ENCODE measurements around the gene TTYH1. TPM values are rescaled to one million over a fixed set of nuclear protein-coding genes. Genes with fewer than 3 reads are reported as not detected.

The TTYH1 gene
- total RNA-seq, 2 experiments from 2014 or later = not detected

GRCh38 chr19:54412877-54413276 is 2.4 kb upstream of the TTYH1 start:
- Histone ChIP-seq H3K9me3 (ENCODE audit: control insufficient read depth in 1 of 2, insufficient read depth in 1 of 2, low read length in 2 of 2) (peaks cover 0 to 20% of the 10 kb centered on the region in 2 experiments), H3K36me3 (ENCODE audit: insufficient read depth, low read length) (no peaks in the 10 kb centered on the region), H3K4me3 (ENCODE audit: low read length) (no peak overlapping the region), H3K27me3 (ENCODE audit: control insufficient read depth in 1 of 2, insufficient read depth in 2 of 2, low read length in 2 of 2) (peaks cover 31 to 38% of the 10 kb centered on the region in 2 experiments), H3K27ac (ENCODE audit: low read depth in 1 of 2, low read length in 2 of 2) (no peak overlapping the region), H3K4me1 (ENCODE audit: insufficient read depth, low read length) (peaks cover 12% of the 10 kb centered on the region)
- ATAC-seq (ENCODE audit: poor library complexity) (no peak), DNase-seq (no peak)
- TF ChIP-seq, protein P1, sequence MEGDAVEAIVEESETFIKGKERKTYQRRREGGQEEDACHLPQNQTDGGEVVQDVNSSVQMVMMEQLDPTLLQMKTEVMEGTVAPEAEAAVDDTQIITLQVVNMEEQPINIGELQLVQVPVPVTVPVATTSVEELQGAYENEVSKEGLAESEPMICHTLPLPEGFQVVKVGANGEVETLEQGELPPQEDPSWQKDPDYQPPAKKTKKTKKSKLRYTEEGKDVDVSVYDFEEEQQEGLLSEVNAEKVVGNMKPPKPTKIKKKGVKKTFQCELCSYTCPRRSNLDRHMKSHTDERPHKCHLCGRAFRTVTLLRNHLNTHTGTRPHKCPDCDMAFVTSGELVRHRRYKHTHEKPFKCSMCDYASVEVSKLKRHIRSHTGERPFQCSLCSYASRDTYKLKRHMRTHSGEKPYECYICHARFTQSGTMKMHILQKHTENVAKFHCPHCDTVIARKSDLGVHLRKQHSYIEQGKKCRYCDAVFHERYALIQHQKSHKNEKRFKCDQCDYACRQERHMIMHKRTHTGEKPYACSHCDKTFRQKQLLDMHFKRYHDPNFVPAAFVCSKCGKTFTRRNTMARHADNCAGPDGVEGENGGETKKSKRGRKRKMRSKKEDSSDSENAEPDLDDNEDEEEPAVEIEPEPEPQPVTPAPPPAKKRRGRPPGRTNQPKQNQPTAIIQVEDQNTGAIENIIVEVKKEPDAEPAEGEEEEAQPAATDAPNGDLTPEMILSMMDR (IDR thresholded peaks at IDR 0.05) = no peak
- POLR2A ChIA-PET = no interaction called here
- Mint-ChIP-seq H3K4me1 (ENCODE audit: low read depth) (peaks cover 13% of the 10 kb centered on the region), H3K36me3 (ENCODE audit: low read depth) (no peaks in the 10 kb centered on the region), H3K27me3 (peaks cover 38% of the 10 kb centered on the region), H3K9me3 (no peaks in the 10 kb centered on the region), H3K27ac (no peak overlapping the region), H3K4me3 (no peak overlapping the region)
- intact Hi-C loops (cut with DNase I, micrococcal nuclease) = no loop called here
- CTCF ChIA-PET = no interaction called here

- no peak for ATAC-seq (ENCODE audit: poor library complexity)
- ChIA-PET POLR2A (no interaction called here), CTCF (no interaction called here)
- no peaks in the 10 kb centered on the region for H3K36me3 ChIP-seq (ENCODE audit: insufficient read depth, low read length)
- intact Hi-C loops (cut with DNase I, micrococcal nuclease) = no loop called here
- DNase-seq = no peak
- TF ChIP-seq, protein P1 (IDR thresholded peaks at IDR 0.05) = no peak
- Mint-ChIP-seq H3K4me3 (no peak overlapping the region), H3K27ac (no peak overlapping the region), H3K4me1 (ENCODE audit: low read depth) (peaks cover 20% of the 10 kb centered on the region), H3K27me3 (peaks cover 45% of the 10 kb centered on the region), H3K36me3 (ENCODE audit: low read depth) (no peaks in the 10 kb centered on the region), H3K9me3 (no peaks in the 10 kb centered on the region)
- H3K9me3 ChIP-seq (ENCODE audit: control insufficient read depth in 1 of 2, insufficient read depth in 1 of 2, low read length in 2 of 2) = peaks cover 0 to 15% of the 10 kb centered on the region in 2 experiments
- H3K4me1 ChIP-seq (ENCODE audit: insufficient read depth, low read length) = peaks cover 21% of the 10 kb centered on the region
- peaks cover 41% of the 10 kb centered on the region in 2 experiments for H3K27me3 ChIP-seq (ENCODE audit: control insufficient read depth in 1 of 2, insufficient read depth in 2 of 2, low read length in 2 of 2)
- H3K27ac ChIP-seq (ENCODE audit: low read depth in 1 of 2, low read length in 2 of 2) = no peak overlapping the region
- no peak overlapping the region for H3K4me3 ChIP-seq (ENCODE audit: low read length)
Observed at GRCh38 chr19:54414156-54414555, 1.1 kb upstream of the TTYH1 start.

- Histone ChIP-seq H3K36me3 (ENCODE audit: insufficient read depth, low read length) (no peaks in the 10 kb centered on the region), H3K9me3 (ENCODE audit: control insufficient read depth in 1 of 2, insufficient read depth in 1 of 2, low read length in 2 of 2) (peaks cover 0 to 15% of the 10 kb centered on the region in 2 experiments), H3K27me3 (ENCODE audit: control insufficient read depth in 1 of 2, insufficient read depth in 2 of 2, low read length in 2 of 2) (peaks cover 41 to 52% of the 10 kb centered on the region in 2 experiments), H3K4me1 (ENCODE audit: insufficient read depth, low read length) (peaks cover 21% of the 10 kb centered on the region), H3K27ac (ENCODE audit: low read depth in 1 of 2, low read length in 2 of 2) (no peak overlapping the region), H3K4me3 (ENCODE audit: low read length) (no peak overlapping the region)
- Mint-ChIP-seq H3K36me3 (ENCODE audit: low read depth) (no peaks in the 10 kb centered on the region), H3K4me1 (ENCODE audit: low read depth) (peaks cover 20% of the 10 kb centered on the region), H3K27me3 (peaks cover 53% of the 10 kb centered on the region), H3K27ac (no peak overlapping the region), H3K9me3 (no peaks in the 10 kb centered on the region), H3K4me3 (no peak overlapping the region)
- ChIA-PET POLR2A (interaction anchor here (1.3 kb wide), 1 partner anchor 33 kb away, joined by 4 read pairs; the partner anchor contains the start of gene LENG8), CTCF (no interaction called here)
- intact Hi-C loops (cut with DNase I, micrococcal nuclease) = no loop called here
- DNase-seq (peak in 1 of 14 experiments; percentile 5), ATAC-seq (ENCODE audit: poor library complexity) (no peak)
- TF ChIP-seq, protein P1 (IDR thresholded peaks at IDR 0.05) = no peak
Observed at GRCh38 chr19:54415901-54416673, 823 bp downstream of the TTYH1 start.
